ENCODE results near the gene HMCN1.
"Not testable (repeated sequence)": the region's sequence is repeated elsewhere in the genome, so short reads cannot be mapped to it uniquely, and the experiment has no call there.

- TF ChIP-seq, protein P1, sequence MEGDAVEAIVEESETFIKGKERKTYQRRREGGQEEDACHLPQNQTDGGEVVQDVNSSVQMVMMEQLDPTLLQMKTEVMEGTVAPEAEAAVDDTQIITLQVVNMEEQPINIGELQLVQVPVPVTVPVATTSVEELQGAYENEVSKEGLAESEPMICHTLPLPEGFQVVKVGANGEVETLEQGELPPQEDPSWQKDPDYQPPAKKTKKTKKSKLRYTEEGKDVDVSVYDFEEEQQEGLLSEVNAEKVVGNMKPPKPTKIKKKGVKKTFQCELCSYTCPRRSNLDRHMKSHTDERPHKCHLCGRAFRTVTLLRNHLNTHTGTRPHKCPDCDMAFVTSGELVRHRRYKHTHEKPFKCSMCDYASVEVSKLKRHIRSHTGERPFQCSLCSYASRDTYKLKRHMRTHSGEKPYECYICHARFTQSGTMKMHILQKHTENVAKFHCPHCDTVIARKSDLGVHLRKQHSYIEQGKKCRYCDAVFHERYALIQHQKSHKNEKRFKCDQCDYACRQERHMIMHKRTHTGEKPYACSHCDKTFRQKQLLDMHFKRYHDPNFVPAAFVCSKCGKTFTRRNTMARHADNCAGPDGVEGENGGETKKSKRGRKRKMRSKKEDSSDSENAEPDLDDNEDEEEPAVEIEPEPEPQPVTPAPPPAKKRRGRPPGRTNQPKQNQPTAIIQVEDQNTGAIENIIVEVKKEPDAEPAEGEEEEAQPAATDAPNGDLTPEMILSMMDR (IDR thresholded peaks at IDR 0.05; ENCODE audit: insufficient read depth, low read length, poor library complexity, severe bottlenecking): not testable (repeated sequence)
- not testable (repeated sequence) for TF ChIP-seq EZH2phosphoT487 (conservative IDR thresholded peaks at IDR 0.05; ENCODE audit: low read length)
Measured at GRCh38 chr1:186211583-186211982, 477.4 kb downstream of the HMCN1 start.
